ENCODE measurements around the gene BPGM.
"Not testable (repeated sequence)": the region's sequence is repeated elsewhere in the genome, so short reads cannot be mapped to it uniquely, and the experiment has no call there.

BPGM gene

GRCh38 chr7:134669388-134669787, 22.7 kb downstream of the BPGM start:
- no peak for DNase-seq

DNA sequence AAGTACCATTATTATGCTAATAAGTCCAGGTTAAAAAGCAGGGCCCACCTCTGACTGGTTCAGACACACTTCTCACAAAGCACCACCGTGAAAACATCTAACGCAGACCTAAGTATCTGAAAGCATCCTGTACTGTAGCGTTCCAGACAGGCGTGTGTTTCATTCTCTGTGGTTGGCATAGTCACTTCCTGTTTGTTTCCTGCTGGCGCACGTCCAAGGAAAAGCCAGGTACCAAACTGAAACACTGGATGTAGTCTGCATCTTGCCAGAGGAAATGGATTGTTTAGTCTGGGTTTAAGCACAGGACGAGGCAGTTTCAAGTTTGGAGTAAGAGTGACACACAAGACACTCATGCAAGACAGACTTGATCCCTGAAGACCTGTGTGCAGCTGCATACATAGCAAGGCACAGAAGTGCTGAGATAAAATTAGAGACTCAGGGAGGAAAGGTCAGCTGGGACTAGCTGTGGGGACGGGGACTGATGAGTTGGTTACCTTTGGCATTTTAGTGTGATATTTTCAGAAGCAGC, 23.3 kb downstream of the BPGM start:
- DNase-seq = no peak

- no peak for DNase-seq
Observed at GRCh38 chr7:134671609-134672008, 25.0 kb downstream of the BPGM start.

- DNase-seq = no peak
Observed at GRCh38 chr7:134674424-134674823, 27.8 kb downstream of the BPGM start.

GRCh38 chr7:134676743-134677142, 30.1 kb downstream of the BPGM start:
- DNase-seq = no peak

DNA sequence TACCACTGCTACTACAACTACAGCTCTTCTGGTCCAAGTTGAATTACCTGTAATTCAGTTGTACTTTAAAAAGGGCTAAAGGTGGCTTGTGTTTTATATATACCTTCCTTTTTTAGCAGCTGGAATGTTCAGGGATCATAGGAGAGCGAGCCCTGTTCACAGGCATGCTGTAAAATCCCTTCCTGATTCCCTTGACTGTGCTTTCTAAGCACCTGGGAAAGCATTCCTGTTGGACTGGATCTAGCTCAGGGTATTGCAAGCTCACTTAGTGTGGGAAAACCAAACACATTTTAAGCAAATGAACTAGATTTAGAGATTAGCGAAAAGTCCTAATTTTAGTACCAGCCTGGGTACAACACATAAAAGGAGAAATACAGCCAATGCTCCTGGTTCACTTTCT, 31.5 kb downstream of the BPGM start:
- DNase-seq = no peak

DNA sequence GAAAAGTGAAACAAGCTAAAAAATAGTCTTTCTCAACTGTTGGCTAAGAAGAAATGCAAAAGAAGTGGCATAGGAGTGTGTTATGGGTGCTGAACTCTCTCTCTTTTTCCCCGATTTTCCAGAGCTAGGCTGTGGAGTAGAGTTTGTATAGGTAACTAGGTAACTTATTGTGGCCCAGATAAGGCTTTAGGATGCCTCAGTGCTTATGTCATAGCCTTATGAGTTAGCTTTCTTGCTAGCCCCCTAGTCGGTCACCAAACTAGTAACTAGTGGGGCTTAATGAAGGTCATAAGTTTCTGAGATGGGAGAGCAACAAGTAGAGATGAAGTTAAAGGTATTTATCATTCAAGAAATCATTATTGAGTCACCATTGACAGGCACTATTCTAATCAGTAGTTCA, 32.4 kb downstream of the BPGM start:
- no peak for DNase-seq

DNA sequence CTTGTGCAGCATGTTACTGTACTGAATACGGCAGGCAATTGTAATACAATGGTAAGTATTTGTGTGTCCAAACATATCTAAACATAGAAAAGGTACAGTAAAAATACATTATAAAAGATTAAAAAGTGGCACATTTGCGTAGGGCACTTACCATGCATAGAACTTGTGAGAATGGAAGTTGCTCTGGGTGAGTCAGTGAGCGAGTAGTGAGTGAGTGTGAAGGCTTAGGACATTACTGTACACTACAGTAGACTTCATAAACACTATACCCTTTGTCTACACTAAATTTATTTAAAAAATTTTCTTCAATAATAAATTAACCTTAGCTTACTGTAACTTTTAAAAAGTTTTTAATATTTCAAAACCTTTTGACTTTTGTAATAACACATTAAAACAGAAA, 37.5 kb downstream of the BPGM start:
- no peak for DNase-seq

GRCh38 chr7:134685250-134685649, 38.6 kb downstream of the BPGM start:
- DNase-seq = no peak

GRCh38 chr7:134686786-134687185, 40.1 kb downstream of the BPGM start:
- DNase-seq = no peak

DNA sequence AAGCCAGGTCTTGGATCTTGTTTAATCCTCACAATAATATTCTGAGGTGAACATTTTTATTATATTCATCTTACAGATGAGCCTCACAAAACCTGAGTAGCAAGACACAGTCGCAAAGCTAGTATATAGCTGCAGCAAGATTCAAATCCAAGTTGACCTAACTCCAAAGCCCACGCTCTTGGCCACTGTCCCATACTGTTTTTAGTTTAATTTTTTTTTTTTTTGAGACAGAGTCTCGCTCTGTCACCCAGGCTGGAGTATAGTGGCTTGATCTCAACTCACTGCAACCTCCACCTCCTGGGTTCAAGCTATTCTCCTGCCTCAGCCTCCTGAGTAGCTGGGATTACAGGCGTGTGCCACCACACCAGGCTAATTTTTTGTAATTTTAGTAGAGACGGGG, 42.9 kb downstream of the BPGM start:
- DNase-seq = not testable (repeated sequence)

GRCh38 chr7:134690016-134690415, 43.4 kb downstream of the BPGM start:
- no peak for DNase-seq

- DNase-seq = no peak
Observed at GRCh38 chr7:134690614-134691504, 44.2 kb downstream of the BPGM start.

DNA sequence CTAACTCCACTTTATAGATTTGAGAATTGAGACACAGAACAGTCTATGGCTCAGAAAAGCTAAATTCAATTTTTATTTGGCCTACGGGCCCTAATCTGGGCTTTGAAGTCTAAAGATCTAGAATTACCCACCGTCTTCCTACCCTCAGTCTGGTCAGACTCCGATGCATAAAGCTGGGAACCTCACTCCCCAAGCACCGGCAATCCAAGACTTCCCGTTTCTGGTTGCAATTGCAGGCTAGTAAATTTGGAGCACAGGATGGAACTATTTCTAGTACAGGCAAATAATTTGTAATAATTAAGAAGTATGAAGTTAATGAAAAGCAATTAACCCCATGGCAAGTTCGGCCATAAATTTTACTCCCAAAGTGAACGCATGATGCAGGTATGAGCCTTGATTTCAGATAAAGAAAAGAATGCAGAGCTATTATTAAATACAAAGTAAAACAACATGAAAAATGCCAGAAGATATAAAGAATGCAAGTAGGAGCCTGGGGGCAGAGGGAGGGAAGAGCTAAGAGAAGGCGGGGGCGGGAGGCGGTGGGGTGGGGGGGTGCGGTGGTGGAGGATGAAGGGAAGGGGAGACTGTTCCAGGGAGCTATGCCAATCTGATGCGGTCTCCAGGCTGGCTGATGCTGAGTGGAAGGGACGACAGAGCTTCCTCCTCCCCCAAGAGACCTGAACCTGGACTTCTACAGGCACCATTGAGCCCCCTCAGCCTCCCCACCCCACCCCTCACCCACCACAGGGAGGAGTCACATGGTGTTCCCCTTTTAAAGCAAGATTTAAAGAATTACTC, 45.1 kb downstream of the BPGM start:
- no peak for DNase-seq

DNA sequence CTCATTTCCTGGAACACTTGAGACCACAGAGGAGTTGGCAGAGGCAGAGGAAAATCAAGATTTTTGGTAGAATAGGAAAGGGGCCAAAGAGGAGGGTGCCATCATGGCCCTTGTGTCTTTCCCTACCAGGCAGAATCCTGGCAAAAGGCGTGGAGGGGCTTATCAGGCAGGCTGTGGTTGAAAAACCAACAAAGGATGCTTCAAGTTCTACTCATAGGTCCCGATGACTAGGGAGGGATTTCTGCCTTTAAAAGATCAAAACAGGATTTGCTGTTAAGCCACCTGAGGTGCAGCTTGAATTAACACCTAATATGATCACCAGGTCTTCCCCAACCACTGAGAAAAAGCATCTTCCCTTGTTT, 45.7 kb downstream of the BPGM start:
- no peak for DNase-seq

GRCh38 chr7:134693256-134693655, 46.6 kb downstream of the BPGM start:
- no peak for DNase-seq

DNA sequence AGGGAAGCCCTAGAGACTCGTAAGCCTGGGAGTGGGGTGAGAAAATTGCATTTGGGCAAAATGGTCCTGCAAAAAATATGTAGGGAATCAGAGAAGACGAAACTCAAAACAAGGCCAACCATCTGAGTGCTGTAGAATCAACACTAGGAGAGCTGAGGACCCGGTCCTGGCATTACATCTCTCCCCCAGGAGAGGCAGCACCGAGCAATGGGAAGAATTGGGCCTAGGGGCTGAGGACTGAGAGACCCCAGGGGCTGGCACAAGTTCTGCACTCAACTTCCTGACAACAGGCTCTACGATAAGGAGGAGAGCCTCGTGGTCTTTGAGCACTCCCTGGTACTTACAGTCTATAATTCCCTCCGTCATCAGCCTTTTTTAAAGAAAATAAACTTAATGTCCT, 47.6 kb downstream of the BPGM start:
- DNase-seq = no peak

DNA sequence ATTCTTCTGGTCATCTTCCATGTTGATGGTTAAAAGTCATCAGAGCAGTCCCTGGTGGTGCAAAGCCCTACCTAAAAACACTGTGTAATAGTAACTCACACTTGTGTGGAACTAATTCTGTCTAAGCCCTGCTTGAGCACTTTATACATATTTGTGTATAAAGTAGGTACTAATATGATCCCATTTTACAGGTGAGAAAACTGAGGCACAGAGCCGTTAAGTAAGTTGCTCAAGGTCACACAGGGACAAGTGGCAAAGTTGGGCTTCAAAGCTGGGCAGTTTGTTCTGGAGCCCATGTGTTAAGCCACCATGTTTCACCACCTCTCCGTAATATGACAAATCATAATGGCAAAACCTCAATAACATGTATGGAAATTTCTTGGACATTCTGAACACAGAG, 48.1 kb downstream of the BPGM start:
- DNase-seq = no peak

GRCh38 chr7:134695321-134695860, 48.7 kb downstream of the BPGM start:
- peak; percentile 11 for DNase-seq

DNA sequence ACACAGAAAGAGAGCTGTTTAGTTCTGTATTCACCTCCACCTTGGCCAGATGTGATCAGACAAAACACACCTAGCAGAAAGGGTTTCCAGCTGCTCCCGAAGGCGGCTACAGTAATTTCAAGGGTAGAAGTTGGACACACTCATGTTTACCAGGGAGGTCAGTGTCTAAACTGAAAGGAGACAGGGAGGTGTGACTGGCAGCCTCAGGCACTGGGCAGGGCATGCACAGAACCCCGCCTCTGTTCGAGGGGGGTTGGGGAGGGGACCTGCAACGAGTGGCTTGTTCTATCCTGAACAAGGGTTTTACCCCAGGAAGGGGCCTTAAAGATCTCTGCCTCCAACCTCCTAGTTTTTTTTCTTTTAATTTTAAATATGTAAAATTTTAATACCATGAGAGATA, 49.6 kb downstream of the BPGM start:
- no peak for DNase-seq

- no peak for DNase-seq
Observed at GRCh38 chr7:134697205-134697886, 50.7 kb downstream of the BPGM start.

DNA sequence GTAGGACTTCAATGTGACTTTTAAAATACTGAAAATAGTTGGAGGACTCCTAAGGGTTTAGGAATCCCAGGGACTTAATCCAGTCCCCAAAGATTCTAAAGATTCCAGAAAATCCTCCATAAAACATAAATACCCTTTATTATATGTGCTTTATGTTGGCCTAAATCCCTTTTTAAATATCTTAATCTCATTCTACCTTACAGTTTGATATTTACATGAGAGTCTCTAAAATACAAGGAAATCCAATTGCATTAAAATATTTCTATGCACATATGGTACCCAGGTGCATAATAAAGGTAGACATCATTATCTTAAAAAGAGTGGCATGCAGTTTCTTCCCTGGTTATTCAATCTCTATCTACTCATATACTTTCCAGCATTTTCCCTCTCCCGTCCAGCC, 51.8 kb downstream of the BPGM start:
- DNase-seq = no peak

Data from retina (tissue), 1 donor.